SU-DHL-6 (cell line): ENCODE results near the gene OSBPL2.

Source experiments
- H2AFZ ChIP-seq: fragments of 200-600 bp; sonication (generic); 2 replicates; pipeline ENCODE4 v1.6.1; 2014; ENCODE audit warnings: low read depth, mild to moderate bottlenecking, moderate library complexity, mixed read lengths, antibody characterized with exemption, low read length; ENCODE audit not compliant: severe bottlenecking
- H3F3A ChIP-seq: fragments of 200-600 bp; shearing (Covaris generic); 2 replicates; pipeline ENCODE4 v1.6.0; 2016; ENCODE audit warnings: antibody characterized with exemption, mild to moderate bottlenecking; ENCODE audit not compliant: insufficient read depth
- H3K27ac ChIP-seq: fragments of 200-600 bp; sonication (generic); 2 replicates; pipeline ENCODE4 v1.5.1; 2016; ENCODE audit warnings: low read depth, mild to moderate bottlenecking, low read length, moderate library complexity, mixed read lengths
- H3K27me3 ChIP-seq: fragments of 200-600 bp; sonication (generic), shearing (Covaris generic); 2 replicates; pipeline ENCODE4 v1.6.0; 2014; ENCODE audit warnings: mild to moderate bottlenecking, low read length
- H3K36me3 ChIP-seq: fragments of 200-600 bp; sonication (generic); 2 replicates; pipeline ENCODE4 v1.6.1; 2014; ENCODE audit warnings: mild to moderate bottlenecking, low read length, mixed read lengths
- H3K4me2 ChIP-seq: fragments of 300-600, 200-600 bp; shearing (Covaris generic), sonication (generic); 2 replicates; pipeline ENCODE4 v1.6.0; 2014; ENCODE audit warnings: low read length, low read depth, mild to moderate bottlenecking; ENCODE audit not compliant: poor library complexity, severe bottlenecking
- H3K4me3 ChIP-seq: fragments of 200-600 bp; sonication (generic); 2 replicates; pipeline ENCODE4 v1.5.1; 2014; ENCODE audit warnings: antibody characterized with exemption, low read length, mild to moderate bottlenecking, mixed read lengths; ENCODE audit not compliant: insufficient read depth, poor library complexity, severe bottlenecking
- H3K79me2 ChIP-seq: fragments of 200-600 bp; sonication (generic); 2 replicates; pipeline ENCODE4 v1.6.1; 2014; ENCODE audit warnings: mild to moderate bottlenecking, low read length, moderate library complexity; ENCODE audit not compliant: insufficient read depth
- H3K9ac ChIP-seq: fragments of 200-600 bp; sonication (generic); 2 replicates; pipeline ENCODE4 v1.7.0; 2014; ENCODE audit warnings: mild to moderate bottlenecking, low read length
- H3K9me2 ChIP-seq: fragments of 200-600 bp; sonication (generic); replicated peaks from 2 replicates; pipeline ENCODE4 v1.6.1; 2014; ENCODE audit warnings: low read length; ENCODE audit not compliant: insufficient read depth
- H3K9me3 ChIP-seq: fragments of 200-600 bp; sonication (generic); 2 replicates; pipeline ENCODE4 v1.6.1; 2014; ENCODE audit warnings: low read length, mixed read lengths; ENCODE audit not compliant: insufficient read depth
- H4K20me1 ChIP-seq: fragments of 200-600 bp; sonication (generic); 2 replicates; pipeline ENCODE4 v1.6.1; 2014; ENCODE audit warnings: low read depth, mild to moderate bottlenecking, antibody characterized with exemption, low read length, moderate library complexity, mixed read lengths
- CTCF ChIP-seq: fragments of 200-600 bp; sonication (generic); IDR thresholded peaks from one replicate; pipeline ENCODE4 v1.5.1; 2017; ENCODE audit warnings: antibody characterized with exemption, mild to moderate bottlenecking, low read length, moderate library complexity; ENCODE audit not compliant: insufficient read depth, poor library complexity, severe bottlenecking
- EZH2phosphoT487 ChIP-seq: fragments of 200-600 bp; sonication (generic), shearing (Covaris generic); conservative IDR thresholded peaks from 2 replicates; pipeline ENCODE4 v1.6.1; 2018; ENCODE audit warnings: mild to moderate bottlenecking, antibody characterized with exemption, low read length, moderate library complexity, mixed read lengths

The OSBPL2 gene

GRCh38 chr20:62277253-62277652, 38.9 kb downstream of the OSBPL2 start:
- no peaks in the 10 kb centered on the region for H3K9me3 ChIP-seq
- no peaks in the 10 kb centered on the region for H3K36me3 ChIP-seq
- H2AFZ ChIP-seq: no peak overlapping the region
- no peaks in the 10 kb centered on the region for H3K9me2 ChIP-seq
- no peak overlapping the region for H3K4me2 ChIP-seq
- no peaks in the 10 kb centered on the region for H4K20me1 ChIP-seq
- no peak overlapping the region for H3K9ac ChIP-seq
- no peaks in the 10 kb centered on the region for H3K27me3 ChIP-seq
- TF ChIP-seq CTCF (no peak), EZH2phosphoT487 (no peak)
- no peaks in the 10 kb centered on the region for H3F3A ChIP-seq
- no peak overlapping the region for H3K4me3 ChIP-seq
- H3K79me2 ChIP-seq: no peaks in the 10 kb centered on the region
- H3K27ac ChIP-seq: no peak overlapping the region

DNA sequence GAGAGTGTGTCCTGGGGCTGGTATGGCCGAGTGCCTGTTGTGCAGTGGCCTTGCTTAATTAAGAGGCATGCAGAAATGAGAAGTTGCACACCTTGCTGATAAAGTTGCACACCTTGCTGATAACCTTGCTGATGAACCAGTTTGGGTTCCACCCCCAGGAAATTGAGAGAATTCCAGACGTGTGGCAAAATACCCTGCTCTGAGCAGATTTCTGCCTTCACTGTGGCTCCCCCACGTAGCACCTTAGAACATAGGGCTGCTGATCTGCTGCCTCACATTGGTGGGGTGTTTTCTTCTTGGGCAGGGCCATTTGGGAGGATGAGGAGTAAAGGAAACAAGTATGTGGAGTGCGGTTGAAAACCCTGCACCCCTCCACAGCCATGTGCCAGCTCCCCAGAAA, 42.0 kb downstream of the OSBPL2 start:
- H2AFZ ChIP-seq: no peak overlapping the region
- no peak overlapping the region for H3K27ac ChIP-seq
- no peaks in the 10 kb centered on the region for H3K9me3 ChIP-seq
- no peak for TF ChIP-seq CTCF
- TF ChIP-seq EZH2phosphoT487: no peak
- no peaks in the 10 kb centered on the region for H3F3A ChIP-seq
- H3K4me2 ChIP-seq: no peak overlapping the region
- no peak overlapping the region for H3K9ac ChIP-seq
- H3K36me3 ChIP-seq: no peaks in the 10 kb centered on the region
- H3K27me3 ChIP-seq: no peaks in the 10 kb centered on the region
- H3K4me3 ChIP-seq: no peak overlapping the region
- no peaks in the 10 kb centered on the region for H4K20me1 ChIP-seq
- no peaks in the 10 kb centered on the region for H3K79me2 ChIP-seq
- no peaks in the 10 kb centered on the region for H3K9me2 ChIP-seq

- Histone ChIP-seq H3K79me2 (no peaks in the 10 kb centered on the region), H3K4me3 (no peak overlapping the region), H3K9ac (no peak overlapping the region), H3K9me2 (no peaks in the 10 kb centered on the region), H3K27ac (no peak overlapping the region), H3K4me2 (no peak overlapping the region), H3K9me3 (no peaks in the 10 kb centered on the region), H2AFZ (no peak overlapping the region), H3K27me3 (no peaks in the 10 kb centered on the region), H3F3A (no peaks in the 10 kb centered on the region), H4K20me1 (no peaks in the 10 kb centered on the region), H3K36me3 (no peaks in the 10 kb centered on the region)
- TF ChIP-seq CTCF: no peak
- no peak for TF ChIP-seq EZH2phosphoT487
These were observed 43.0 kb downstream of the OSBPL2 start for GRCh38 chr20:62281161-62281933.
